Measurements from ENCODE around the gene TSPAN5. TPM values are rescaled to one million over a fixed set of nuclear protein-coding genes. Genes with fewer than 3 reads are reported as not detected.

Gene TSPAN5
- total and polyA plus RNA-seq, 2 experiments from 2014 or later: 22.4 to 35.9 TPM

DNA sequence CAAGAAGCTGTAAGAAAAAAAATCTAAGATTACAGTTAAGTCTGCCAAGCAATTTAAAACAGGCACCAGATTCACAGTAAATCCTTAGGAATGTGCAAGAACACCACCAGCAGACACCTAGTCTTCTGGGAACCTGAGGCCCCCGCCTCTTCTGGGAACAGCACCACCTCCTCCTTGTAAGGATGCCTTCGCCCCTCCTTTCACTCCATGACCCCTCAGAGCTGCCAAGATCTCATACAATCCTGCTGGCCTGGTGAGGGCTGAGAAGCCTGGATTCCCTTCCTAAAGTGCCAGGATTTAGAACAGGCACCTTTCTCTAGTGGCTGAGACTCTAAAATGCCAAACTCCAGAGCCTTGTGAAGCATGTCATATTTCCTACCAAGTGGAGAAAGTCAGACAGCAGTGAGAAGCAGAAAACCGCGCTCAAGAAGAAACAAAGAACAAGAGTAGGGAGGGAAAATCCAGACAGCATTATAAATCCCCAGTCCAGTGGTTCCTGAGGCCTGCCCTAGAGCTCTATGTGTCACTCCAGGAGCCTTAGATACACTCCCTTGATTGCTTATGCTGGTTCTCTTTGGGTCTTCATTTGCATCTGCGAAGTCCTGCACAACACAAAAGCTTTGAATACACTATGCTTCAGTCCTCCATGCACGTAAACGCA lies 166.4 kb downstream of the TSPAN5 start:
- H3K36me3 ChIP-seq (replicated peaks; ENCODE audit: insufficient read depth, low read depth): no peaks in the 10 kb centered on the region
- no peaks in the 10 kb centered on the region for H3K9me3 ChIP-seq (ENCODE audit: low read depth)
- TF ChIP-seq, protein P1, sequence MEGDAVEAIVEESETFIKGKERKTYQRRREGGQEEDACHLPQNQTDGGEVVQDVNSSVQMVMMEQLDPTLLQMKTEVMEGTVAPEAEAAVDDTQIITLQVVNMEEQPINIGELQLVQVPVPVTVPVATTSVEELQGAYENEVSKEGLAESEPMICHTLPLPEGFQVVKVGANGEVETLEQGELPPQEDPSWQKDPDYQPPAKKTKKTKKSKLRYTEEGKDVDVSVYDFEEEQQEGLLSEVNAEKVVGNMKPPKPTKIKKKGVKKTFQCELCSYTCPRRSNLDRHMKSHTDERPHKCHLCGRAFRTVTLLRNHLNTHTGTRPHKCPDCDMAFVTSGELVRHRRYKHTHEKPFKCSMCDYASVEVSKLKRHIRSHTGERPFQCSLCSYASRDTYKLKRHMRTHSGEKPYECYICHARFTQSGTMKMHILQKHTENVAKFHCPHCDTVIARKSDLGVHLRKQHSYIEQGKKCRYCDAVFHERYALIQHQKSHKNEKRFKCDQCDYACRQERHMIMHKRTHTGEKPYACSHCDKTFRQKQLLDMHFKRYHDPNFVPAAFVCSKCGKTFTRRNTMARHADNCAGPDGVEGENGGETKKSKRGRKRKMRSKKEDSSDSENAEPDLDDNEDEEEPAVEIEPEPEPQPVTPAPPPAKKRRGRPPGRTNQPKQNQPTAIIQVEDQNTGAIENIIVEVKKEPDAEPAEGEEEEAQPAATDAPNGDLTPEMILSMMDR (IDR thresholded peaks at IDR 0.05; ENCODE audit: poor library complexity): no peak
- no peak for TF ChIP-seq EZH2 (IDR thresholded peaks at IDR 0.05; ENCODE audit: borderline replicate concordance)
- TF ChIP-seq EZH2phosphoT487 (IDR thresholded peaks at IDR 0.05; ENCODE audit: low read depth, severe bottlenecking, unreplicated experiment): no peak
- H3K4me3 ChIP-seq: no peak overlapping the region
- H3K27me3 ChIP-seq: no peaks in the 10 kb centered on the region
- DNase-seq (ENCODE audit: low spot score): peak; percentile 42
- peak overlapping the region; percentile 63 for H3K27ac ChIP-seq
- H3K9me2 ChIP-seq (replicated peaks; ENCODE audit: insufficient read depth): no peaks in the 10 kb centered on the region
- H3K4me1 ChIP-seq (ENCODE audit: insufficient read depth): peaks cover 11% of the 10 kb centered on the region
- no peaks in the 10 kb centered on the region for H4K20me1 ChIP-seq (ENCODE audit: insufficient read depth, poor library complexity, severe bottlenecking)
- H3K79me2 ChIP-seq: peaks cover 3% of the 10 kb centered on the region
- no peak overlapping the region for H2AFZ ChIP-seq
- 80% methylated on average over 7 of the region's 7 CpGs for WGBS (ENCODE audit: low lambda C conversion rate, missing lambda C conversion rate)
- H3K4me2 ChIP-seq: no peak overlapping the region

DNA sequence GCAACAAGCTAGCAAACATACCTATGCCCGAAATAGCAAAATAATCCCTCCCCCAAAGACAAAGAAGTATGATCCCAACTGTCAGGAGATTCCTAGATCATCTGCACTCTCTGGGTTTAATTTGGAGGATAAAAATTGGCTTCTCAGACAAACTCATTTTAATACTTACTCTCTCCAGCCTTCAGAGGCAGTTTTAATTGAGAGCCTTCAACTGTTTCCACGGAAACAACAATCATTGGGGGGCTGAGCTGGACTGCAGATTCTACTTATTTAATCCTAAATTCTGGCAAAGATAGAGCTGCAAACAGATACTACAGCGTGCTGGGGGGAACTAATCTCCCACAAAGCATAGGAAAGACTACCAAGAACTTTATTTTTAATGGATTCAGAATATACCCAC lies 168.2 kb downstream of the TSPAN5 start:
- no peaks in the 10 kb centered on the region for H3K36me3 ChIP-seq (replicated peaks; ENCODE audit: insufficient read depth, low read depth)
- H3K9me2 ChIP-seq (replicated peaks; ENCODE audit: insufficient read depth): no peaks in the 10 kb centered on the region
- H3K4me2 ChIP-seq: no peak overlapping the region
- peaks cover 5% of the 10 kb centered on the region for H3K4me1 ChIP-seq (ENCODE audit: insufficient read depth)
- no peak for DNase-seq (ENCODE audit: low spot score)
- H3K4me3 ChIP-seq: no peak overlapping the region
- H3K27me3 ChIP-seq: no peaks in the 10 kb centered on the region
- no peaks in the 10 kb centered on the region for H4K20me1 ChIP-seq (ENCODE audit: insufficient read depth, poor library complexity, severe bottlenecking)
- H2AFZ ChIP-seq: no peak overlapping the region
- no peaks in the 10 kb centered on the region for H3K9me3 ChIP-seq (ENCODE audit: low read depth)
- 92% methylated on average over 3 of the region's 3 CpGs for WGBS (ENCODE audit: low lambda C conversion rate, missing lambda C conversion rate)
- no peak overlapping the region for H3K27ac ChIP-seq
- H3K79me2 ChIP-seq: peaks cover 3% of the 10 kb centered on the region
- TF ChIP-seq EZH2 (IDR thresholded peaks at IDR 0.05; ENCODE audit: borderline replicate concordance) (no peak), EZH2phosphoT487 (IDR thresholded peaks at IDR 0.05; ENCODE audit: low read depth, severe bottlenecking, unreplicated experiment) (no peak)
- TF ChIP-seq, protein P1 (IDR thresholded peaks at IDR 0.05; ENCODE audit: poor library complexity): no peak

DNA sequence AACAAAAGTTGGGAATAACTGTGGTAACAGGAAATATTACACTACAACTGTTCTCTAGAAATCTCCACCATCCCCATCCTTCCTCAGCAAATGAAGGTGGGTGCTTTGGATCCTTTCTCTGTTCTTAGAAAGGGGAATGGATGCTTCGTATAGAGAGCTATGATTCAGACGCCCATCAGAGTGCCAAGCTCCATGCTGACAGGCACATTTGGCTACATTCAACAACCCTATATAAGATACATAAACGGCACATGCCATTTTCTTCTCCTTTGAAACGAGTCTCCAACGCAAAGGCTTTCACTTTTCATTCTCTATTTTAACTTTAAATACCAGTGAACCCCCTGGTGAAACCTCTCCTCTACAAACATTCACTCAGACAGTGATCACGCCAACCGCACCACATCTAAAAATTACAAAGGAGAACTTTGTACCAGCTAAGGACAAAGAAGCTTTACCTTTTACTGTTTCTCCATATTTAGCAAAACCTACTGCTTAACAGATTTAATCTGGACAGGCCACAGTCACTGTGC lies 172.5 kb downstream of the TSPAN5 start:
- DNase-seq (ENCODE audit: low spot score): no peak
- TF ChIP-seq EZH2 (IDR thresholded peaks at IDR 0.05; ENCODE audit: borderline replicate concordance): no peak
- TF ChIP-seq, protein P1 (IDR thresholded peaks at IDR 0.05; ENCODE audit: poor library complexity): no peak
- no peak for TF ChIP-seq EZH2phosphoT487 (IDR thresholded peaks at IDR 0.05; ENCODE audit: low read depth, severe bottlenecking, unreplicated experiment)
- Histone ChIP-seq H3K4me3 (no peak overlapping the region), H3K27me3 (no peaks in the 10 kb centered on the region), H4K20me1 (ENCODE audit: insufficient read depth, poor library complexity, severe bottlenecking) (no peaks in the 10 kb centered on the region), H3K4me2 (no peak overlapping the region), H3K4me1 (ENCODE audit: insufficient read depth) (peaks cover 4% of the 10 kb centered on the region), H3K9me3 (ENCODE audit: low read depth) (no peaks in the 10 kb centered on the region), H2AFZ (no peak overlapping the region), H3K36me3 (replicated peaks; ENCODE audit: insufficient read depth, low read depth) (no peaks in the 10 kb centered on the region), H3K9me2 (replicated peaks; ENCODE audit: insufficient read depth) (no peaks in the 10 kb centered on the region), H3K79me2 (peaks cover 3% of the 10 kb centered on the region), H3K27ac (no peak overlapping the region)
- 94% methylated on average over 7 of the region's 7 CpGs for whole genome bisulfite sequencing (ENCODE audit: low lambda C conversion rate, missing lambda C conversion rate)

Measured in hepatocyte (in vitro differentiated cells).